HG03097 (cell line): ENCODE results near the gene HOXA3.

ENCODE experiments used
- ATAC-seq: cut with Tn5 transposase; IDR thresholded peaks from one replicate; pipeline ENCODE4 v1.9.1; 2021; ENCODE audit not compliant: unreplicated experiment, low FRiP score

The HOXA3 gene

GRCh38 chr7:27131390-27131819 is 21.0 kb downstream of the HOXA3 start:
- ATAC-seq: no peak

GRCh38 chr7:27130540-27131389 is 21.6 kb downstream of the HOXA3 start, which contains the start of gene HOXA4:
TSS of gene HOXA4 (minus strand) at chr7:27130757. CDS start at chr7:27130733, 24 bp downstream.
- no peak for ATAC-seq

DNA sequence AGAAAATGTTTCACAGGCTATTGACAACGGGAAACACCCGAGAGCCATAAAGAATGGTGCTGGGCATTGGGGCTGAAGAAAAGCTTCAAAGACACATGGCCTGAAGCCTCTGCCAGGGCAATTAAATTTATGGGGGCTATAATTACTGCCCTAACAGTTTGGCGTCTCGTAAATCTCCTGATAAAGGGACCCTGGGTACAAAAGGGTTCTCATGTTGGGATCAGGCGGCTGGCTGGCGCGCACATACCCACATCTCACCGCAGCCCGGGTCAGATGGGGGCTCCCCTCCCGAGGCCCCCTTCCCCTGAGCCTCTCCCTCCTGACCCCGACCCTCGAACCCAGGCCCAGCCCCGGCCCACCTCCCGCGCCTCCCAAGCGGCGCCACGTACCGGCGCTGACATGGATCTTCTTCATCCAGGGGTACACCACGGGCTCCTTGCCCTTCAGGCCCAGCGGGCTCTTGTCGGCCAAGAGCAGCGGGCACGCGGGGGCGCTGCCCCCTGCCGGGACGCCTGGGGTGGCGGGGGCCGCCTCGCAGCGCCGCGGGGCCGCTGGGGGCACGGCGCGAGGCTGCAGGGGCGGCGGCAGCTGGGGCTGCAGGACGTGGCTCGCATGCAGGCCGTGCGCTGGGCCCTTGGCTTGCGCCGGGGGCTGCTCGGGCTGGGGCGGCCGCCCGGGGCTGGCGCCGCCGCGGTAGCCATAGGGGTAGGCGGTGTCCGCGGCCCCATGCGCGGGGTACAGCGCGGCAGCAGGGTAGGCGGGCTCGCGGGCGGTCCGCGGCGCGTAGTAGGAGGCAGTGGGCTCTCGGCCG is 22.4 kb downstream of the HOXA3 start:
- no peak for ATAC-seq

GRCh38 chr7:27128776-27129728 is 23.3 kb downstream of the HOXA3 start:
- ATAC-seq: no peak

DNA sequence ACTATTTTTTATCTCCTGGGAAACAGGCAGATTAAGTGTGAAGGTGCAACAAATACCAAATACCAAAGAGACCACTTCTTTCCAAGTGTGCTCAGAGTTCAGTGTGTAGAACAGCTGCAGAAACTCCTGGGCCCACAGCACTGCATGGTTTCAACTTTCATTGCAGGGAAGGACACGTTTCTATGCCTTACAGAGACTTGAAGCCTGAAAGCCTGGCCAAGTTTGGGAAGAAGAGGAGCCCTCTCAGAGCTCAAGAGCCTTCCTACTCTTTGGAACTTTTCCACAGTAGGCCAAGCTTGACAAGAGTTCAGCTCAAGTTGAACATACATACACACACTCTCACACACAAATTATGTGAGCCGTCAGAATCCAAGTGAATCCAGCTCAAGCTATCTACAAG is 24.3 kb downstream of the HOXA3 start:
- ATAC-seq: no peak

DNA sequence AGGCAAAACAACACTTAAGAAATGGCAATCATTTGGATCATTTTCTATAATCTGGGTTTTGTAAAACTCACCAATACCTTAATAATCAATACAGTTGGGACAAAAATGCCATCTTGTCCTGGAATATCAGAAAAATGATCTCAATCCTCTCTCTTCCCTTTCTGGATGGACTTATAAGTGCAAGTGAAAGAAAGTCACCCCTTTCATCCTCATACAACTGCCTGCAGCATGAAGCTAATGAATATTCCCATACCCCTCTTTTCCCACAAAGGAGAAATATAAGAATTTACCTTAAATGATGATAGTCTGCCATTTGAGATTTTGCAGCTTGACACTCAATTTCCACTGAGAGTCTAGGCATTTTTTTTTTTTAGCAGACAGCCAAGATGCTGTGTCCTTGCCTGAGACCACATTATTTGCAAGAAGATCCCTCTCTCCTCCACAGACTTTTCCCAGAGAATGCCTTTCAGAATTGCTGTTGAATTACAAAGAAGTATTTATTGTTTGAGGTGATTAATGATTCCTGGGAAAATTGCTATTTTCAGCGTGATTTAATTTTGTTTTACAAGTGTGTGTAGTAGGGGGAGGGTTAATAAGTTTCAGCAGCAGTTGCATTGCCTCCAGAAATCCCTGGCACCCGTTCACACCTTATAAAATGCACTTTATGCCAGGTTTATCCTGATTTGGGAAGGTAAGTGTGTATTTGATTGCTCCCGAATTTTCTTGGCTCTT is 25.6 kb downstream of the HOXA3 start:
- ATAC-seq: no peak

DNA sequence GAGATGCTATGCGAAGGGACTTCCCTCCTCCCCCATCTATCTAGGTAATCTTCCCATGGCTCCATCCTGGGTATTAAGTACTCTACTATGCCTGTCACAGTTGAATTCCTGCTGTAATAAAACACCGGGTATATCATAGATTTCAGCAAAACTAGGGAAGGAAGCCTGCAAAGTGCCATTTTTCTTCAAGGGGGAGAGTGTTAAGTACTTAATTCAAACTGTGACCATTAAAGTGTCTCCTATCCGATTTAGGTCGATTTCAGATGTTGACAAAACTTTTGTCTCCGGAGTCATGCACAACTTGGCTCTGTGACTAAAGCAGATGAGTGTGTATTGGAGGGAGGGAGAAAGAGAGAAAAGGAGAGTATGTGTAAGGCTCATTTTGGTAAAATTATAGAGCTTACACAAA is 26.4 kb downstream of the HOXA3 start:
- ATAC-seq: no peak

GRCh38 chr7:27124902-27125689 is 27.3 kb downstream of the HOXA3 start:
- ATAC-seq: no peak

DNA sequence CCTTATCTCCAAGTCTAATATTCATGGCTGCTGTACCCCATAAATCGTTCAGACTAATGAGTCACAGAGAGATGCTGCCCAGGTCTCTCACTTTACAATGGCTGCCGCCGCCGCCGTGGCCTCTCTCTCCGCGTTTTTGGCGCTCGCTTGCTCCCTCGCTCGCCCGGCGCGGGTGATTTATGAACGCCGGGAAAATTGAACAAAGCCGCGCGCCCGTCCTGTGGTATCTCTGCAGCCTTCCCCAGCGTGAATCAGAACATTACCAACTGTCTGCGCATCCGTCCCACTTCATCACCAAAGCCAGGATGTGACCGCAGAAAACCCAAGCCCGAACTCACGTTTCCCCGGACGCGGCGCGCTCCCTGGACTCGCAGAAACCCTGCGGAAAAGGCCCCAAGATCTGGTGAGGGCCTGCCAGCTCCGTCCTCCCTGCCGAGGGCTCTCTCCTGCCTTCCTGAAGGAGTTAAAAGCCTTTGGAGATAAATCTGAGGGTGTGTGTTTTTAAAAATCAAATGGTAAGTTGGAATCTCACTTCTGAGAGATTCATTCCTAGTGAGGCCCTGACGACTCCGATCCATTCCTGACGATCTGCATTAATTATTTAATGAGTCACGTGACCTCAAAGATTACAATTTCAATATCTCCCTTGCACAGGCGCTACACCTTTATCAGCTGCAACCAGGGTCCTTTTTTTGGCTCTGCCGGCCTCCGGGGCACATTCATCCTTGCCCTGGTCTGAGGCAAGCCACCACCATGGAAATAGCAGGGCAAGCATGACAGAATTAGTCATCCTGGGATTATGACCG is 28.1 kb downstream of the HOXA3 start:
- ATAC-seq: no peak

GRCh38 chr7:27123477-27124053 is 28.8 kb downstream of the HOXA3 start:
- no peak for ATAC-seq

DNA sequence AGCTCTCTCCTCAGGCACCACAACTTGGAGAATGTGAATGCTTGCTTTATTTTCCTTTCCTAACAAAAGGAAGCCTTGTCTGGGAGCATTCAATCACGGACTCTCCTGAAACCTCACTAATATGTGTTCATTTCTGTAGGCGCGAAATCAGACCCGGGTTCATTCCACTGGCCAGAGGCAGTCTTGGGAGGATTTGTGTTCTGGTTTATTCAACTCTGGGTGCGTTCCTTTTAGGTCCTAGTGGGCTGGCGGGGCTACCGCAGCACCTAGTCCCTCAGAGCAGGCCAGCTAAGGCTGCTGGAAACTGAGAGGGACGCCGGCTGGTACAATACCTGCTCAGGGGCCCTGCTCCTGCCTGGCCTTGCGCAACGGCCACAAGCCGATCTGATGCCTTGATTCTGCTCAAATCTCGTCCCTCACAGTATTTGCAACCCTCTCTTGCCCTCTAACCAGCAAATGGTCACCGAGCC is 29.3 kb downstream of the HOXA3 start:
- ATAC-seq: no peak

DNA sequence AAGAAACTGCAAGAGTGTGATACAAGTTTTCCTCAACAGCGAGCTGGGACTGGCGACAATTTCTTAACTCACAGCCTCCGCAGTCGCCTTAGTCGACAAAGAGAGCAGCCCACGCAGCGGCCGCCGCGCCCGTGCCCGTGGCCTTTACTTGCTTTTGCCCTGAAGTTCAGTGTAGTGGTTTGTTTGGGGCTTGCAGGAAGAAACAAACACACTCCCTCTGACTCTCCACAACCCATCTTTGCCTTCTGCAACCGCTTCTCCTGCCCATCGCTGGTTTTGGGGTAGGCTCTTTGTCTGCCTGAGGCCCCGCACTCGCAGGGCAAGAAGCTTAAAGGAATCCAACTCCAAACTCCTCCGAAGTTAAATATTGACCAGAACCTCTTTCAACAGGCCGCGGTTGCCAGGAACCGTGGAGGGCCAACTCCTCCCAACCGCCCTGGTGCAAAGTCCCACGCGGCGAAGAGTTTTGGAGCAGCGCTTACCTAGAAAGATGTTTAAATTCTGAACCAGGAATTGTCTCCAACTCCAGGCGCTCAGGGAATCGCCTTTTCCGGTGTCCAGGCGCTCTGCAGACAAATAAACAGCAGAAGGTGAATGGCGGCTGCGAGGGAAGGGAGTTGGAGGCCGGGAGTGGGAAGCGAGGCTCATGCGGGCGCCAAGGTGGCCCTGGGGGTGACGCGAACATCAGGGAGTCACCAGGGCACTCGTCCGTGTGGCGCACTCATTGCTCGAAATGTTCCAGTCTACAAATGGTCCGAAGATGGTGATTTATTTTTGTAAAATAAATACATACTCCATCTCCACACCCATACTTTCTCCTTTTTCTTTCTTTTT is 30.1 kb downstream of the HOXA3 start:
- ATAC-seq: no peak

DNA sequence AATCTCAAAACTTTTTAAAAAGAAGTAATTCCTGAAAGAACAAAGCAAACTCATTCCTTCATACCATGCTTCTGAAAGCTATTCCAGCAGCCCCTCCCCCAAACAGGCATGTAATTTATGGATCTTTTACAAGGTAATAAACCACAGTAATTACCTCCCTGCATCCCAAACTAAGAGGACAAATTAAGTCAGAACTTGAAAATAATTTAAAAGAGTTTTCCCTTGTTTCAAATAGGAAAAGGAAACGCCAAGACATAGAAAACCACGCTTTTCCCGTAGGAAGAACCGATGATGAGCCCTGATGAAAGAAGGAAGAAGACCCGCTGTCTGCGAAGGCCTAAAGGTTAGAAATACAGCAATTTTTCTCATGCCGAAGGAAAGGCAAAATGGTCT is 30.7 kb downstream of the HOXA3 start:
- no peak for ATAC-seq

DNA sequence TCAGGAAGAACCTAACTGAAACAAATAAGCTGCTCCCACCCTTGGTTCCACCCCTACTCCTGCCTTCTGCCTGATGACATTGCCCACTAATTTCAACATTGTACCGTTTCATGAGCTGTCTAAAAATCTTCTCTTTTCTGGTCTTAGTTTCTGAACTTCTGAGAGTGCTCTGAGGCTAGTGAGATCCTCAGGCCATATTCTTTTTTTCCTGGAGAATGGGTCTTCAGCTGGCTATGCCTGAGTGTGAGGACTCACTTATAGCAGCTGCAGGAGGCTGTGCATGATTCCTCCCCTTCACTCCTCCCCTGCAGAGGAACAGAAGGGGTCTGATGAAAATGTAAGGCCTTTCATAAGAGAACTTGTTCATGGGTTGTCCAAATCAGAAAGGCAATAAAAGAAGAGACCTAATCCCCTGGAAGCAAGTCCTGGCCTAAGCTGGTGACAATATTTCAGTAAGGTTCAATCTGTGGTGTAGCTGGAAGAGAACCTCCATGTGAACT is 32.9 kb downstream of the HOXA3 start:
- ATAC-seq: no peak

DNA sequence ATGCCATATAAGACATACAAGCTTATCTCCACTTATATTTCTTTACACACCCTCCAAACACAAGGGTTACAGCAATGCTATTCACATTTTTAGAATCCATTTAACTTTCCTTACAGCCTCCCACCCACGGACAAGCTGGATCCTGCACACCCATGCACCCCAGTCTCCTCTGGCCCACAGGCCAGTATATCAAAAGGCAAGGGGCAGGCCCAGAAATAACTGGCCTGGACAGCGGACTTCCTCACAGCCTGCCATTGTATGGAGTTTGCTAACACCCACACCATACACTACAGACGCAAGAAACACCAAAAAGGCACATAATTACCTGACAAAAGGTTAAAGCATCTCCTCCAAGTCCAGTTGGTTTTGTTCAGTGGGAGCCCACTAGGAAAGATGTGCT is 33.8 kb downstream of the HOXA3 start:
- ATAC-seq: no peak

GRCh38 chr7:27117887-27118491 is 34.4 kb downstream of the HOXA3 start:
- ATAC-seq: no peak
